Measurements from ENCODE around the gene MXRA5.
"Not testable (repeated sequence)": the region's sequence is repeated elsewhere in the genome, so short reads cannot be mapped to it uniquely, and the experiment has no call there.

MXRA5 gene

GRCh38 chrX:3346501-3347259, at the start of gene MXRA5:
Gene MXRA5, minus strand, starts transcription at chrX:3346652. Its CDS starts 2,819 bp downstream, at chrX:3343833.
- DNase-seq (ENCODE audit: low read depth in 1 of 2, low spot score in 1 of 2) = no peak

GRCh38 chrX:3393581-3394111, 47.2 kb upstream of the MXRA5 start:
- no peak for DNase-seq (ENCODE audit: low read depth in 1 of 2, low spot score in 1 of 2)

- no peak for DNase-seq (ENCODE audit: low read depth in 1 of 2, low spot score in 1 of 2)
These were observed 46.7 kb upstream of the MXRA5 start for GRCh38 chrX:3393178-3393577.

- no peak for DNase-seq (ENCODE audit: low read depth in 1 of 2, low spot score in 1 of 2)
These were observed 42.0 kb upstream of the MXRA5 start for GRCh38 chrX:3388457-3388856.

GRCh38 chrX:3384327-3384726, 37.9 kb upstream of the MXRA5 start:
- DNase-seq (ENCODE audit: low read depth in 1 of 2, low spot score in 1 of 2) = no peak

- no peak for DNase-seq (ENCODE audit: low read depth in 1 of 2, low spot score in 1 of 2)
These were observed 34.2 kb upstream of the MXRA5 start for GRCh38 chrX:3380603-3381002.

GRCh38 chrX:3379111-3379510, 32.7 kb upstream of the MXRA5 start:
- DNase-seq (ENCODE audit: low read depth in 1 of 2, low spot score in 1 of 2) = no peak

- DNase-seq (ENCODE audit: low read depth in 1 of 2, low spot score in 1 of 2) = no peak
These were observed 31.7 kb upstream of the MXRA5 start for GRCh38 chrX:3378156-3378555.

- DNase-seq (ENCODE audit: low read depth in 1 of 2, low spot score in 1 of 2) = no peak
These were observed 31.1 kb upstream of the MXRA5 start for GRCh38 chrX:3377560-3377959.

- DNase-seq (ENCODE audit: low read depth in 1 of 2, low spot score in 1 of 2) = not testable (repeated sequence)
These were observed 29.5 kb upstream of the MXRA5 start for GRCh38 chrX:3375878-3376508.

- DNase-seq (ENCODE audit: low read depth in 1 of 2, low spot score in 1 of 2) = no peak
These were observed 27.8 kb upstream of the MXRA5 start for GRCh38 chrX:3374108-3374800.

GRCh38 chrX:3371163-3371562, 24.7 kb upstream of the MXRA5 start:
- no peak for DNase-seq (ENCODE audit: low read depth in 1 of 2, low spot score in 1 of 2)

- DNase-seq (ENCODE audit: low read depth in 1 of 2, low spot score in 1 of 2) = no peak
These were observed 24.2 kb upstream of the MXRA5 start for GRCh38 chrX:3370656-3371055.

- no peak for DNase-seq (ENCODE audit: low read depth in 1 of 2, low spot score in 1 of 2)
These were observed 16.5 kb upstream of the MXRA5 start for GRCh38 chrX:3362956-3363355.

- no peak for DNase-seq (ENCODE audit: low read depth in 1 of 2, low spot score in 1 of 2)
These were observed 14.4 kb upstream of the MXRA5 start for GRCh38 chrX:3360881-3361280.

GRCh38 chrX:3352741-3353140, 6.3 kb upstream of the MXRA5 start:
- DNase-seq (ENCODE audit: low read depth in 1 of 2, low spot score in 1 of 2) = not testable (repeated sequence)

- no peak for DNase-seq (ENCODE audit: low read depth in 1 of 2, low spot score in 1 of 2)
These were observed 4.8 kb upstream of the MXRA5 start for GRCh38 chrX:3351276-3351675.

- DNase-seq (ENCODE audit: low read depth in 1 of 2, low spot score in 1 of 2) = no peak
These were observed 1.7 kb upstream of the MXRA5 start for GRCh38 chrX:3348191-3348590.

- DNase-seq (ENCODE audit: low read depth in 1 of 2, low spot score in 1 of 2) = no peak
These were observed 916 bp downstream of the MXRA5 start for GRCh38 chrX:3345281-3346191.

- not testable (repeated sequence) for DNase-seq (ENCODE audit: low read depth in 1 of 2, low spot score in 1 of 2)
These were observed 2.9 kb downstream of the MXRA5 start for GRCh38 chrX:3343569-3343968.

GRCh38 chrX:3340016-3340415, 6.4 kb downstream of the MXRA5 start:
- DNase-seq (ENCODE audit: low read depth in 1 of 2, low spot score in 1 of 2) = no peak
